ENCODE measurements around the gene PTPRN2. TPM values are rescaled to one million over a fixed set of nuclear protein-coding genes. Genes with fewer than 3 reads are reported as not detected.

Gene PTPRN2
- total and polyA plus RNA-seq, 2 of the 8 experiments (the other 6 are each of a cell fraction or from before 2014, with no cell fraction given): 2.6 to 4.5 TPM

- H2BK12ac ChIP-seq (ENCODE audit: low read depth, low read length): no peak overlapping the region
- FAIRE-seq (no peak), DNase-seq (ENCODE audit: low read depth in 1 of 2, low spot score in 2 of 2) (no peak)
- no peaks in the 10 kb centered on the region for H3K79me1 ChIP-seq (ENCODE audit: low read depth, low read length)
- no peak overlapping the region for H4K8ac ChIP-seq (ENCODE audit: extremely low read depth, insufficient read depth, low read length)
- H2BK20ac ChIP-seq (ENCODE audit: low read length): no peak overlapping the region
- H3K4ac ChIP-seq (replicated peaks; ENCODE audit: insufficient read length, low read depth, low read length): no peak overlapping the region
- no peak overlapping the region for H2BK5ac ChIP-seq (ENCODE audit: low read depth, low read length)
- H3K4me1 ChIP-seq (replicated peaks in 1 of 4; ENCODE audit: control insufficient read depth in 3 of 4, insufficient read depth in 4 of 4, low read length in 3 of 4): no peaks in the 10 kb centered on the region
- no peak overlapping the region for H2AFZ ChIP-seq (ENCODE audit: low read length)
- no peak overlapping the region for H3K4me3 ChIP-seq (ENCODE audit: extremely low read depth in 1 of 4, insufficient read depth in 2 of 4, low read depth in 3 of 4, low read length in 4 of 4)
- no peak overlapping the region for H2AK5ac ChIP-seq (ENCODE audit: low read depth, low read length)
- CTCF ChIA-PET (ENCODE audit: partially characterized antibody): no interaction called here
- H3K27me3 ChIP-seq (replicated peaks in 1 of 4; ENCODE audit: control insufficient read depth in 3 of 4, extremely low read depth in 1 of 4, insufficient read depth in 3 of 4, low read length in 3 of 4): peaks cover 7 to 17% (median 14%) of the 10 kb centered on the region in 4 experiments; a peak in 6 of 7 replicates
- H3K79me2 ChIP-seq (ENCODE audit: control insufficient read depth in 1 of 2, insufficient read depth in 2 of 2, low read length in 2 of 2): no peaks in the 10 kb centered on the region
- peaks cover 0 to 4% of the 10 kb centered on the region in 2 experiments for H4K20me1 ChIP-seq (replicated peaks in 1 of 2; ENCODE audit: control insufficient read depth in 1 of 2, insufficient read depth in 2 of 2, low read length in 2 of 2)
- no peak overlapping the region for H3K4me2 ChIP-seq (ENCODE audit: insufficient read depth in 1 of 2, low read depth in 2 of 2, low read length in 2 of 2)
- no peak overlapping the region for H2BK120ac ChIP-seq (replicated peaks; ENCODE audit: low read depth, low read length)
- no peak overlapping the region for H3K23ac ChIP-seq (ENCODE audit: insufficient read length)
- H4K91ac ChIP-seq (replicated peaks; ENCODE audit: insufficient read length, low read length): no peak overlapping the region
- no peak overlapping the region for H3K18ac ChIP-seq (ENCODE audit: extremely low read depth, low read length)
- no peak overlapping the region for H3K9ac ChIP-seq (replicated peaks in 1 of 4; ENCODE audit: extremely low read depth in 1 of 4, low read depth in 3 of 4, low read length in 3 of 4)
- no peak overlapping the region for H3K27ac ChIP-seq (ENCODE audit: low read depth, low read length)
- POLR2A ChIA-PET (ENCODE audit: partially characterized antibody): no interaction called here
- WGBS, 2 experiments (ENCODE audit: extremely low coverage in 1 of 2, insufficient coverage in 1 of 2, insufficient read length in 1 of 2, insufficient replicate concordance in 2 of 2, low coverage in 1 of 2, low lambda C conversion rate in 2 of 2, missing lambda C conversion rate in 1 of 2): 93% methylated on average over 4 of the region's 4 CpGs; no CpG with 5 or more reads in 1 of the 2 experiments
- peaks cover 11% of the 10 kb centered on the region; the same call in 1 of the 2 replicates for H3K23me2 ChIP-seq (ENCODE audit: low read depth, low read length)
- H4K5ac ChIP-seq (ENCODE audit: insufficient read length, low read depth, low read length): no peak overlapping the region
- H3K14ac ChIP-seq (ENCODE audit: insufficient read length): no peak overlapping the region
- peaks cover 0 to 2% (median 0%) of the 10 kb centered on the region in 4 experiments; a peak in 2 of 8 replicates for H3K36me3 ChIP-seq (ENCODE audit: control insufficient read depth in 2 of 4, insufficient read depth in 4 of 4, low read length in 3 of 4)
- no peak overlapping the region for H2BK15ac ChIP-seq (ENCODE audit: low read length)
- peaks cover 8 to 11% of the 10 kb centered on the region in 2 experiments; a peak in 3 of 4 replicates for H3K9me3 ChIP-seq (ENCODE audit: insufficient read depth in 2 of 2, low read depth in 1 of 2, low read length in 1 of 2)
- H3K56ac ChIP-seq (replicated peaks; ENCODE audit: insufficient read length, low read depth, low read length): no peak overlapping the region
- TF ChIP-seq NANOG (IDR thresholded peaks at IDR 0.05; ENCODE audit: insufficient read depth, low read depth, low read length, poor library complexity, severe bottlenecking): no peak
- no peak for TF ChIP-seq EGR1 (IDR thresholded peaks at IDR 0.05; ENCODE audit: borderline replicate concordance, low read depth, low read length)
- no peak for TF ChIP-seq CBX5 (IDR thresholded peaks at IDR 0.05; ENCODE audit: low read depth, low read length)
- TF ChIP-seq SIN3A (conservative IDR thresholded peaks at IDR 0.05 in 1 of 2, IDR thresholded peaks at IDR 0.05 in 1 of 2; ENCODE audit: low read depth in 1 of 2, low read length in 2 of 2): no peak
- no peak for TF ChIP-seq SAP30 (IDR thresholded peaks at IDR 0.05; ENCODE audit: insufficient read depth, insufficient replicate concordance, low read length)
- TF ChIP-seq CHD2 (IDR thresholded peaks at IDR 0.05; ENCODE audit: low read length): no peak
- no peak for TF ChIP-seq POU5F1 (IDR thresholded peaks at IDR 0.05; ENCODE audit: low read depth, low read length)
- TF ChIP-seq, protein P1, sequence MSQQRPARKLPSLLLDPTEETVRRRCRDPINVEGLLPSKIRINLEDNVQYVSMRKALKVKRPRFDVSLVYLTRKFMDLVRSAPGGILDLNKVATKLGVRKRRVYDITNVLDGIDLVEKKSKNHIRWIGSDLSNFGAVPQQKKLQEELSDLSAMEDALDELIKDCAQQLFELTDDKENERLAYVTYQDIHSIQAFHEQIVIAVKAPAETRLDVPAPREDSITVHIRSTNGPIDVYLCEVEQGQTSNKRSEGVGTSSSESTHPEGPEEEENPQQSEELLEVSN (IDR thresholded peaks at IDR 0.05): no peak
- TF ChIP-seq KDM1A (IDR thresholded peaks at IDR 0.05; ENCODE audit: borderline replicate concordance, low read length): no peak
- no peak for TF ChIP-seq CREB1 (IDR thresholded peaks at IDR 0.05)
- no peak for TF ChIP-seq RNF2 (IDR thresholded peaks at IDR 0.05; ENCODE audit: borderline replicate concordance, low read depth, low read length, missing control alignments, poor library complexity, severe bottlenecking)
- no peak for TF ChIP-seq KDM4A (IDR thresholded peaks at IDR 0.05; ENCODE audit: low read depth, low read length, severe bottlenecking)
- no peak for TF ChIP-seq BCL11A (IDR thresholded peaks at IDR 0.05; ENCODE audit: low read depth in 2 of 2, low read length in 2 of 2)
These were observed 9.1 kb upstream of the PTPRN2 start for GRCh38 chr7:158596745-158597144.

All from H1 (cell line).